T-helper 2 cell treated with Interferon-gamma antibody and Interleukin-4, amounts not matched to agents 100 ng/mL and 5 ng/mL, for 36 hours (primary cell): ENCODE data around the gene FGF14. TPM values are rescaled to one million over a fixed set of nuclear protein-coding genes. Genes with fewer than 3 reads are reported as not detected.

Experiments
- intact Hi-C: fragments of 100-400 bp; cut with micrococcal nuclease; formaldehyde crosslinking; loops from one replicate; pipeline ENCODE4 v1.15.1; 2023
- total RNA-seq: library from RNA; stranded (reverse); gene quantifications from 2 replicates; pipeline ENCODE4 v1.2.3, GENCODE V29; 2022

FGF14 gene
- total RNA-seq, 1 donor from 2014 or later = not detected

- intact Hi-C loops = no loop called here
Observed at GRCh38 chr13:101811284-101811839, 590.5 kb downstream of the FGF14 start.

GRCh38 chr13:101799196-101799595, 602.7 kb downstream of the FGF14 start:
- intact Hi-C loops = no loop called here

GRCh38 chr13:101798437-101798836, 603.4 kb downstream of the FGF14 start:
- intact Hi-C loops = no loop called here

- intact Hi-C loops = no loop called here
Observed at GRCh38 chr13:101795460-101795859, 606.4 kb downstream of the FGF14 start.

GRCh38 chr13:101795025-101795424, 606.8 kb downstream of the FGF14 start:
- intact Hi-C loops = no loop called here

GRCh38 chr13:101792189-101792588, 609.7 kb downstream of the FGF14 start:
- intact Hi-C loops = no loop called here

GRCh38 chr13:101785858-101786257, 616.0 kb downstream of the FGF14 start:
- intact Hi-C loops = no loop called here

- intact Hi-C loops = no loop called here
Observed at GRCh38 chr13:101784313-101784712, 617.5 kb downstream of the FGF14 start.

GRCh38 chr13:101783554-101783953, 618.3 kb downstream of the FGF14 start:
- intact Hi-C loops = no loop called here

GRCh38 chr13:101780211-101780610, 621.6 kb downstream of the FGF14 start:
- intact Hi-C loops = no loop called here

GRCh38 chr13:101779147-101779546, 622.7 kb downstream of the FGF14 start:
- intact Hi-C loops = no loop called here

GRCh38 chr13:101775267-101775666, 626.6 kb downstream of the FGF14 start:
- intact Hi-C loops = no loop called here

GRCh38 chr13:101774393-101774792, 627.5 kb downstream of the FGF14 start:
- intact Hi-C loops = no loop called here

GRCh38 chr13:101773062-101773461, 628.8 kb downstream of the FGF14 start:
- intact Hi-C loops = no loop called here

- intact Hi-C loops = no loop called here
Observed at GRCh38 chr13:101767131-101767530, 634.7 kb downstream of the FGF14 start.

GRCh38 chr13:101763191-101763590, 638.7 kb downstream of the FGF14 start:
- intact Hi-C loops = no loop called here

- intact Hi-C loops = loop anchor here (1.0 kb wide), 2 partner anchors 243 to 613 kb away; no protein-coding TSS in a partner anchor
Observed at GRCh38 chr13:101757446-101758039, 644.3 kb downstream of the FGF14 start.

GRCh38 chr13:101755228-101755887, 646.5 kb downstream of the FGF14 start:
- intact Hi-C loops = no loop called here

GRCh38 chr13:101752432-101752831, 649.4 kb downstream of the FGF14 start:
- intact Hi-C loops = no loop called here

- intact Hi-C loops = no loop called here
Observed at GRCh38 chr13:101751488-101751887, 650.4 kb downstream of the FGF14 start.

- intact Hi-C loops = no loop called here
Observed at GRCh38 chr13:101749584-101749983, 652.3 kb downstream of the FGF14 start.

GRCh38 chr13:101747039-101747438, 654.8 kb downstream of the FGF14 start:
- intact Hi-C loops = no loop called here

- intact Hi-C loops = no loop called here
Observed at GRCh38 chr13:101746513-101746912, 655.3 kb downstream of the FGF14 start.
